Stimulated activated CD8-positive, alpha-beta memory T cell treated with anti-CD3 and anti-CD28 coated beads, Interleukin-12 subunit alpha, Interleukin-12 subunit beta, amount 100 ng/mL, for 24 hours (primary cell): ENCODE measurements around the gene AGAP3.

Source experiments
- DNase-seq: peaks from one replicate; pipeline ENCODE4 v3.0.0-alpha.2; 2020; ENCODE audit errors: extremely low read depth

The AGAP3 gene

DNA sequence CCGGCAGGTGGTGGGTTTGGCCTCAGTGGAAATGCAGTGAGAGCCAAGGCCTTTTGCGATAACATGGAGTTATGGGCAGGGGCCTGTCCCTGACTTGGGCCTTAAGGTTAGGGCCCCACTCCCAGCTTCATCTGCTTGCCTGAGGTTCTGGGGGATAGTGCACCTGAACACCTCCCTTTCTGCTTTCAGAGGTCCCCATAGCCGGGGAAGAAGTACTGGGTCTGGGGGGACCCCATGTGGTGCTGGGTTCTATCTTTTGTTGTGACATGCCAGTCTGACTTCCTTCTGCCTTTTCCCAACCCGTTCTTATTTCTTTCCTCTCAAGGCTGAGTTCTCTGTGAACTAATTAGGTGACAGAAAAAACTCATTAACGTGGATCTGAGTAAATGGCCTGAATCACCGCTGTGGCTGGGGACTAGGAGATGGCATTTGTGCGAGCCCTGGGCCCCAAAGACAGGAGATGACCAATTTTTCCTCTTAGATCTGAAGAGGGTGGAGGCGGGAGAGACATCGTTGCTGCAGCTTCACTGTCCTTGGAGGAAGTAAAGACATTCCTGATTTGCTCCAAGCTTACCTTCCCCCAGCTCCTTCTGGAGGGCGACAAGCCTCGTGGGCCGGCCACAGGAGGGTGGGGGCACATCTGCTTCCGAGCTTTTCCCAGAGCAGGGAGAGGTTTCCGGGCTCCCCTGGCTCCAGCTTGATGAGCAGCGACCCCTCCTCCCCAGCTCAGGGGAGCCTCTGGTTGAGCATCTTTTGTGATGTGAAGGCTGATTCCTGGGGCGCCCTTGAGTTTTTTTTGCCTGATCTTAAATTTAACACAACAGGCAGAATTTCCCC, 2.0 kb downstream of the AGAP3 start:
- no peak for DNase-seq

DNA sequence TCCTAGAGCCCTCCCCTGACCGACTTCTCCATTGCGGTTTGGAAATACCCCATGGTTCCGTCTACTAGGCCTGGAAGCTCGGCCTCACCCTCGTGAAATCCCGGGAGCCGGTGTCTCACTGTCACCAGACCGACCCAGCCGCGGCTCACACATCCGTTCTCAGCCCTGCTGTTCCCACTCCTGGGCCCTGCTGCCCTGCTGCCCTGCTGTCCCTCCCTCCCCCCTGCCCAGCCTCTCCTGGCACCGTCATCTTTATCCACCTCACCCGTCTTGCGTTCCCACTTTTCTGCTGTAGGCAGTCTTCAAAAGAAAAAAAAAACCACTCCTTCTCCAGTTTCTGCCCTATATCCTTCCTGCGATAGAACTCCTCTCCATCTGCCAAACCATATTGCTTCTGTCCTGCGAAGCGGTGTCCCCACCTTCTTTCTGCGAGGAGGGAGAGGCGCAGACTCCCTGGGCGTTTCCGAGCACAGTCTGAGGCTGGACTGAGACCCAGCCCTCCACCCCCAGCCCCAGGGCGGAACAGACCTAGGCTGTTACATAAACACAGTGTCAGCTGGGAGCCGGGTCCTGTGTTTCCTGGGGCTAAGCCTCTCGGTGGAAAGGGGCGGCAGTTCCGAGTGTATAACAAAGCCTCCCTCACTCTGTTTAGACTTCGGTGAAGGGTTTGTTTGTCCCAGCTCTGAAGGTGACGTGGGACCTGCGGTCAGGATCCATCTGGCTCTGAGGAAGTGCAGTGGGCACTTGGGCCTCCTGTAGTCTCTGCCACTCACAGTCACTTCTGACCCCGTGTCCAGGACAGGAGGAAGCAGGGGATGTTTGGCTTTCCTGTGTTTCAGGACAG, 2.8 kb downstream of the AGAP3 start:
- DNase-seq = no peak

- DNase-seq = no peak
Measured at GRCh38 chr7:151089893-151090730, 3.8 kb downstream of the AGAP3 start.

DNA sequence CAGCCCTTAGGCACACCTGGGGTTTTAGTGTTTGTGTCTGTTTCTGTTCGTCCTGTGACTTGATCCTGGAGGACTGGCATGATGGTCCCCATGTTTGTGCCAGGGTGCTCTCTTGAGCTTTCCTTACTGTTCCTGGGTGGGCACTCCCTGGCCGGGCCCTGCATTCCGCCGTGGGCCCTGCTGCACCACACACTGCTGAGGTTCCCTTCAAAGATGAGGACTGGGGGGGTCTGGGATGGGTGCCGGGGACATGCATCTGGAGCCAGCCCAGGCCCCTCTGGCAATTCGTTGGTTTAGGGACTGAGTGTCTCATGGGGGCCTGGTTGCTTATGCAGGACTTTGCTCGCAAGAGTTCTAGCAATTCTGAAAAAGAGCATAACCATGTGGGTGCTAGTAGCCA, 4.7 kb downstream of the AGAP3 start:
- DNase-seq = no peak

DNA sequence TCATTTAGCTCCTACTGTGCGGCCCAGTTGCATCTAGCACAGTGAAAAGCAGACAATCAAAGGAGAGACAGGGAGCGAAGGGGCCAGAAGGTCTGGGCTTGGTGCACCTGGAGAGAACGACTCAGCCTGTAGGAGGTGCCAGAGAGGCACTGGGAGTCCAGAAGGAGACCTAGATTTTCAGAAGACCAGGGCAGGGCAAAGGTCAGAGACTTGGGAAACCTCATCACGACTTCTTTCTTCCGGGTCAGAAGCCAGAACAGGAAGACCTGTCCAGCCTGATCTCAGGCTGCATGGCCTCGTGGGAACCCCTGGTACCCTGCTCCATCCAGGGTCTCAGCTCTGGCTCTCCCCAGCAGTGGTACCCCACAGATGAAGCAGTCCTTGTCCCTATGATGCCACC, 5.2 kb downstream of the AGAP3 start:
- no peak for DNase-seq

DNA sequence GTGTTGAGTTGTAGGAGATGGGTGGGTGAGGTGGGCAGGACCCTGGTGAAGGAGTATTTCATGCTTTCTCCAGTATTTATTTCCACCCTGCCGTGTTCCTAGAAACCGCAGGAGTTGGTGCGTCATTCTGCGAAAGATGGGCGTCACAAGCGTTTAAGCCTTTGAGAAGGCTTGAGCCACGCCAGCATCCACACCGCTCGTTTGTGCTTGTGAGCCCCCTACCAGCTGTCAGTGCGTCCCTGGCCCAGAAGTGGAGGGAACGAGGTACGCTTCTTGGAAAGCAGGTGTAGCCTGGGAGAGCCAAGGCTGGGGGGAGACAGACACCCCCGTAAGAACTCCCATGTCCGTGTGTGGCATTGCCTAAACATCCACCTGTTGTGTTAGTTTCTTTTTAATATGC, 5.7 kb downstream of the AGAP3 start:
- no peak for DNase-seq

- DNase-seq = no peak
Measured at GRCh38 chr7:151093748-151094147, 7.5 kb downstream of the AGAP3 start.

- no peak for DNase-seq
Measured at GRCh38 chr7:151094675-151095074, 8.4 kb downstream of the AGAP3 start.

DNA sequence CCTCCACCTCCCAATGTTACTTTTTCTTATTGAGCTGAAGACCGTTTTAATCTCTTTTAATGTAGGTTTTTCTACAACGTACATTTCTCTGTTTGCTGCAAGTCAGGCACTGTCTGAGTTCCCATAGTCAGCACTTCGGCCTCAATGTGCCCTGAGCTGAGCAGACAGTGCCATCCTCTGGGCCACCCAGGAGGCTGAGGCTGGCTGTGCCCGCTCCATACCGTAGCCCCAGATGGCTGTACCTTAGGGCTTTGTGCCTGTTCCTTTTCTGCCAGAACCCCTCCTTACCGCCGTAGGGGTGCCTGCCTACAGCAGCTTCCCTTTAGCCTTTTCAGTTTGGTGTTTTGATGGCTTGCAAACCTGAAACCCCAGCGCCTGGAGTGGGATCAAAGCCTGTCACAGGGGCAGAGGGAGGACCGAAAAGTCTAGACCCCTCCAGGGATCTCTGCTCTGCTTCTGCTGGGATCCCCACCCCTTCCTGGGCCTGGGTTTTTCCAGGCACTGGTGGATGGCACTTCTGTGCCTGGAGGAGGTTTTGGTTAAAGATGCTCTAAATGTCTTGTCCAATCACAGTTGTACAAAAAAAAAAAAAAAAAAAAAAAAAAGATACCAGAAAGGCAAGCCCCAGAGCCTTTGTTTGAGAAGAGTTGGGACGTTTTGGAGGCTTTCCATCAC, 9.0 kb downstream of the AGAP3 start:
- DNase-seq = no peak

DNA sequence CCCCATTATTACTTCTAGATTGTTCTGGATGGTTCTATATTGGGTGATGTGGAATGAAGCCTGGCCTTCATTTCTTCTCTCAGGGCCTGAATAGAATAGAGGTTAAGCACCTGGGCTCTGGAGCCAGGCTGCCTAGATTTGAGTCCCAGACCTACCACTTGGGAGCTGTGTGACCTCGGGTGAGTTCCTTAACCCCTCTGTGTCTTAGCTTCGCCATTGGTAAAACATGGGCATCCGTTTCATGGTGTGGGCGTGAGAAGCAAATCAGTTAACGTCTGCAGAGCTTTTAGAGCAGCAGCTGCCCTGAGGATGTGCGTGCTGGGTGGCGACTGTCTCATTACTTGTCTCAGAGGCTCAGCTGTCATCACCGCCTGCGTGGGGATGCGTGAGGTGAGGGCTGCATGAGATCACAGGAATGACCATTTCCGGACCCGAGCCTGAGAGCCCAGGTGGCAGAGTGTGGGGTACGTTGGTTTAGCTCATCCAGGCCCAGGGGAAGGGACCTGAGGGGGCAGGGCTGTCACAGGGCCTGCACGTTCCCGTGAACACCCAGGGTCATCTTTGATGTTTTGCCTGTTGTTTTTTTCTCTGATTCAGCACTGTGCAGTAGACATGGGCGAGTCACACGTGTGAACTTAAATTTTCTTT, 9.7 kb downstream of the AGAP3 start:
- DNase-seq = no peak

- DNase-seq = no peak
Measured at GRCh38 chr7:151099486-151100211, 13.4 kb downstream of the AGAP3 start.

GRCh38 chr7:151100921-151101320, 14.6 kb downstream of the AGAP3 start:
- no peak for DNase-seq

DNA sequence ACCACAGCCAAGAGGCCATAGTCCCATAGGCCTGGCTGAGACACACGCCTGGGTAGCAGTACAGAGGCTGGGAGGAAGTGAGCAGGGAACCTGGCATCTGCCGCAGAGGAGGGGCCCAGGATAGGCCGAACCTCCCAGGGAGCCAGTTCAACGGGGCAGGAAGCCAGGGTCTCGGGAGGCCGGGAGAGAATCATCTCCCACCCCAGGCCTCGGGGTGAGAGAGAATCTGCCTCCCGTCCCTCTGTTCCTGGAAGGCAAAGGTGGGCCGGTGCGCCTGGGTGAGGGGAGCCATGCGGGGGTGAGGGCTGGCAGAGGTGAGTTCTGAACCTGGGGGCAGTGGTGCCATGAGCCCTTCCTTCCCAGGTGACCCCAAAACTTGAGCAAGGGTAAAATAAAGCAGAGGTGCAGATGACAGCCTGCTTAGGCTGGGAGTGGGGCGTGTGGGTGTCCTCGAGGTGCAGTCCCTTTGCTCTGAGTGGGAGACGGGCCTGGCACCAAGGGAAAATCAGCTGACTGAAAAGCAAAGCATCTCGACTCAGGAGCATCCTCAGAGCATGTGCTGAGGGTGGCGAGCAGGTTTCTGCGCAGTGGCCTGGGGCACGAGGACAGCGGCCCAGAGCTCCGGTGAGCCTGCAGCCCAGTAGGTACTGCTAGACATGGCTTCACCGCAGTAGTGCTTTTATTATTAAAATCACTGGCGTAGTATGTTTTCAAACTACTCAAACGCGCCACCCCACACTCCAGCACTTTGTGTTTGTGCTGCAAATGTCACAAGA, 15.5 kb downstream of the AGAP3 start:
- no peak for DNase-seq

DNA sequence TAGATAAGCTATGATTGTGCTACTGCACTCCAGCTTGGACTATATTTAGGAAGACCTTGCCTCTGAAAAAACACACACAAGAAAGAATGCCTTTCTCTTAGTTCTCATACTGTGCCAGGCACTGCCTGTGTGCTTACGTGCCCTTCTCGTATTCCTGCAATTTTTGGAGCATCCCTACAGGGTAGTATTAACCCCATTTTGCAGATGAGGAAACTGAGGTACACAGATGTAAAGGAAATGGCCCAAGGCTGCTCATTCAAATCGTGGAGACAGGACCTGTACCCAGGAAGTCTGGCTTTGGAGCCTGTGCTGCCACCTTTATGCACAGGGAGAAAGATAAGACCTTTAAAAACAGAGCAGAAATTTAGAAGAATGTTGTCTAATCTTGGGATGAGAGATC, 16.7 kb downstream of the AGAP3 start:
- no peak for DNase-seq

- no peak for DNase-seq
Measured at GRCh38 chr7:151103973-151104372, 17.7 kb downstream of the AGAP3 start.

DNA sequence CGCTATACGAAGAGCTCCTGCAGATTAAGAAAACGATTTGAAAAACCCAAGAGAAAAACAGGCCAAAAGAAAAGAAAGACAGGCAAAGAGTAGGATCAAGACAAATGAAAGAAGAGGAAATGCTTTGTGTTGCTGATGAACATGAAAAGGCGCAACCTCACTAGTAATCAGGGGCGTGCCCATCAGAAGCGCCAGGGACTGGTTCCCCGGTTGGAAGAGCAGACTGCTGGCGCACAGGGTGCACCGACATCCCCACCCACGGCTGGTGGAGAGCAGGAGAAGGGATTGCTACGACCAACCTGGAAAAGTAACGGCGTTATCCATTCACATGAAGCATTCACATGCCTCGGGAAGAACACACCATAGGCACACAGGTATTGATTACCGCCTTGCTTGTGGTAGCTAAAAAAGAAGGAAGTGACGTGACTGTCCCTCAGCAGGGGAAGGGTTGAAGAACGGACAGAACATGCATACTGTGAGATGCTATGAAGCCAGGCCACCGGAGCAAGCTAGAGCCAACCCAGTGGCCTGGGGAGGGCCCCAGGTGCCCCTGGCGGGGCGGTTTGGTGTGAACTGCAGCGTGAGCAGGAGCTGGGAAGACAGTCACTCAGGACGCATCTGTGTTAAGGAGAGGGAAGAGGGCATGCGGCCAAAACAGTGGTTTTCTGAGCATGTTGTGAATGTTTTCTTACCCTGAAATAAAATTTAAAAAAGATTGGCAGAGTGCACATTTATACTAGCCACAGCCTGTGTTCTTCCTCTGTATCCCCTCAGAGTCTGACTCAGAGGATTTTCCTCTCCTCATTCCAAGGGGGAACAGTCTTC, 18.3 kb downstream of the AGAP3 start:
- no peak for DNase-seq

- DNase-seq = no peak
Measured at GRCh38 chr7:151107882-151108281, 21.6 kb downstream of the AGAP3 start.
